Stomach (tissue), 4 donors: ENCODE measurements around the gene LRRC9.

Experiments
- CTCF ChIP-seq, 7 experiments: fragments of 450-650 bp in 4 of 7; fragments of 200-600 bp in 3 of 7; sonication (generic) in 3 of 7; IDR thresholded peaks; one replicate each; pipeline ENCODE4 v1.5.1; 2016 to 2019; ENCODE audit warnings: antibody characterized with exemption in 7 of 7, control low read depth in 2 of 7, mild to moderate bottlenecking in 1 of 7
- POLR2A ChIP-seq, 4 donors: fragments of 450-650 bp; IDR thresholded peaks; one replicate each; pipeline ENCODE4 v1.6.1; 2016; ENCODE audit warnings: antibody characterized with exemption in 4 of 4, control low read depth in 2 of 4, mild to moderate bottlenecking in 1 of 4, moderate library complexity in 1 of 4

- no peak for TF ChIP-seq CTCF (IDR thresholded peaks at IDR 0.05)
- no peak for TF ChIP-seq POLR2A (IDR thresholded peaks at IDR 0.05)
Measured at GRCh38 chr14:59969319-59969718, 49.4 kb downstream of the LRRC9 start.
